IMR-90 (cell line): ENCODE results near the gene TMEM135. TPM values are rescaled to one million over a fixed set of nuclear protein-coding genes. Genes with fewer than 3 reads are reported as not detected.

Source experiments
- ATAC-seq: fragments of 200-7000 bp; cut with Tn5 transposase; 2 replicates; pipeline ENCODE4 v1.9.1; 2020; ENCODE audit warnings: low read depth, mild to moderate bottlenecking, moderate library complexity
- BruUV-seq: library from RNA; stranded (reverse); fragments of 400-500 nt; replicated peaks from 2 replicates; lab custom pipeline; 2021; lab: Mats Ljungman, UMichigan
- CTCF ChIA-PET: fragments of 300-600 bp; formaldehyde crosslinking; extraction: SDS; loops from one replicate; lab custom pipeline; 2021; ENCODE audit warnings: antibody characterized with exemption; lab: Yijun Ruan, JAX
- POLR2A ChIA-PET: fragments of 300-600 bp; sonication (Branson Sonifier 250); formaldehyde crosslinking; loops from one replicate; lab custom pipeline; 2022; ENCODE audit warnings: antibody characterized with exemption; ENCODE audit not compliant: unreplicated experiment; lab: Charles Lee
- DNase-seq: peaks from one replicate; pipeline ENCODE4 v3.0.0; 2013
- H2AFZ ChIP-seq: replicated peaks from 2 replicates; pipeline ENCODE3; 2013; ENCODE audit warnings: low read length, mild to moderate bottlenecking; ENCODE audit not compliant: poor library complexity
- H2AK5ac ChIP-seq: 2 replicates; pipeline ENCODE4 v1.6.1; 2013; ENCODE audit warnings: low read depth, low read length, inconsistent platforms
- H2AK9ac ChIP-seq: replicated peaks from 2 replicates; pipeline ENCODE3; 2013; ENCODE audit warnings: mild to moderate bottlenecking, low read depth, low read length, moderate library complexity; ENCODE audit not compliant: poor library complexity
- H2BK120ac ChIP-seq: 2 replicates; pipeline ENCODE4 v1.6.1; 2013; ENCODE audit warnings: low read depth, low read length, inconsistent platforms
- H2BK15ac ChIP-seq: 3 replicates; pipeline ENCODE4 v1.6.1; 2013; ENCODE audit warnings: low read depth, low read length, inconsistent platforms
- H2BK20ac ChIP-seq: 2 replicates; pipeline ENCODE4 v1.6.1; 2013; ENCODE audit warnings: low read depth, mild to moderate bottlenecking, inconsistent platforms, low read length, moderate library complexity
- H2BK5ac ChIP-seq: 2 replicates; pipeline ENCODE4 v1.6.1; 2013; ENCODE audit warnings: mild to moderate bottlenecking, low read depth, low read length, inconsistent platforms; ENCODE audit not compliant: poor library complexity, severe bottlenecking
- H3K14ac ChIP-seq: replicated peaks from 2 replicates; pipeline ENCODE4 v1.6.1; 2013; ENCODE audit warnings: low read depth, low read length, inconsistent platforms
- H3K18ac ChIP-seq: 2 replicates; pipeline ENCODE4 v1.6.1; 2013; ENCODE audit warnings: low read depth, low read length, control low read depth
- H3K23ac ChIP-seq: 2 replicates; pipeline ENCODE4 v1.6.1; 2013; ENCODE audit warnings: low read depth, low read length, inconsistent platforms
- H3K27ac ChIP-seq: 2 replicates; pipeline ENCODE4 v1.5.1; 2013; ENCODE audit warnings: mild to moderate bottlenecking, control low read depth, low read length; ENCODE audit not compliant: insufficient read depth
- H3K27me3 ChIP-seq: 2 replicates; pipeline ENCODE4 v1.6.1; 2013; ENCODE audit warnings: low read length; ENCODE audit not compliant: control insufficient read depth, insufficient read depth
- H3K36me3 ChIP-seq: 2 replicates; pipeline ENCODE4 v1.6.1; 2013; ENCODE audit warnings: low read length, mixed read lengths; ENCODE audit not compliant: control insufficient read depth, insufficient read depth
- H3K4ac ChIP-seq: 2 replicates; pipeline ENCODE4 v1.6.1; 2013; ENCODE audit warnings: low read depth, low read length, inconsistent platforms
- H3K4me1 ChIP-seq: 2 replicates; pipeline ENCODE4 v1.6.1; 2013; ENCODE audit warnings: low read length, mixed read lengths; ENCODE audit not compliant: control insufficient read depth, insufficient read depth
- H3K4me2 ChIP-seq: 2 replicates; pipeline ENCODE4 v1.6.1; 2013; ENCODE audit warnings: low read depth, mild to moderate bottlenecking, control low read depth, low read length, moderate library complexity
- H3K4me3 ChIP-seq: 2 replicates; pipeline ENCODE4 v1.5.1; 2013; ENCODE audit warnings: low read depth, mild to moderate bottlenecking, control low read depth, low read length, moderate library complexity; ENCODE audit not compliant: insufficient read depth
- H3K56ac ChIP-seq: 2 replicates; pipeline ENCODE4 v1.6.1; 2013; ENCODE audit warnings: low read length, inconsistent platforms; ENCODE audit not compliant: insufficient read depth; ENCODE audit errors: extremely low read depth
- H3K79me1 ChIP-seq, 2 experiments: 2 replicates each; pipeline ENCODE4 v1.6.1; 2013; ENCODE audit warnings: low read length in 2 of 2, inconsistent platforms in 1 of 2, low read depth in 1 of 2
- H3K9ac ChIP-seq: 2 replicates; pipeline ENCODE4 v1.6.1; 2013; ENCODE audit warnings: low read depth, low read length, control low read depth
- H3K9me1 ChIP-seq: 2 replicates; pipeline ENCODE4 v1.6.1; 2013; ENCODE audit warnings: low read length, inconsistent platforms; ENCODE audit not compliant: insufficient read depth
- H3K9me3 ChIP-seq: 2 replicates; pipeline ENCODE4 v1.6.1; 2013; ENCODE audit warnings: low read length; ENCODE audit not compliant: control insufficient read depth, insufficient read depth
- H4K20me1 ChIP-seq: 2 replicates; pipeline ENCODE4 v1.6.1; 2013; ENCODE audit warnings: low read length, inconsistent platforms; ENCODE audit not compliant: insufficient read depth
- H4K5ac ChIP-seq: 2 replicates; pipeline ENCODE4 v1.6.1; 2013; ENCODE audit warnings: mild to moderate bottlenecking, low read depth, low read length, control low read depth
- H4K8ac ChIP-seq, 2 experiments: 2 replicates each; pipeline ENCODE4 v1.6.1; 2013; ENCODE audit warnings: low read depth in 2 of 2, low read length in 2 of 2, control low read depth in 1 of 2, inconsistent platforms in 1 of 2
- H4K91ac ChIP-seq: 2 replicates; pipeline ENCODE4 v1.6.1; 2013; ENCODE audit warnings: low read depth, low read length, inconsistent platforms; ENCODE audit not compliant: insufficient read depth
- BHLHE40 ChIP-seq: fragments of 150-350 bp; IDR thresholded peaks from 2 replicates; pipeline ENCODE4 v1.6.1; 2016; ENCODE audit warnings: mild to moderate bottlenecking, low read depth, low read length
- CEBPB ChIP-seq: IDR thresholded peaks from 2 replicates; pipeline ENCODE4 v1.6.1; 2012; ENCODE audit warnings: low read depth, low read length, improper control_type of control experiment
- CHD1 ChIP-seq: IDR thresholded peaks from 2 replicates; pipeline ENCODE4 v1.6.1; 2012; ENCODE audit warnings: low read depth, low read length, improper control_type of control experiment
- CTCF ChIP-seq: conservative IDR thresholded peaks from 2 replicates; pipeline ENCODE4 v1.5.1; 2012; ENCODE audit warnings: mild to moderate bottlenecking, low read depth, low read length, improper control_type of control experiment
- ELK1 ChIP-seq: fragments of 150-350 bp; IDR thresholded peaks from 2 replicates; pipeline ENCODE4 v1.6.1; 2016; ENCODE audit warnings: low read depth, mild to moderate bottlenecking, low read length, moderate library complexity, borderline replicate concordance
- FOS ChIP-seq: fragments of 150-350 bp; IDR thresholded peaks from 2 replicates; pipeline ENCODE4 v1.6.1; 2016; ENCODE audit warnings: low read depth, low read length
- MAFK ChIP-seq: IDR thresholded peaks from 2 replicates; pipeline ENCODE4 v1.6.1; 2012; ENCODE audit warnings: low read depth, low read length, improper control_type of control experiment
- MAZ ChIP-seq: IDR thresholded peaks from 2 replicates; pipeline ENCODE4 v1.6.1; 2012; ENCODE audit warnings: low read depth, mild to moderate bottlenecking, low read length, improper control_type of control experiment, moderate library complexity, borderline replicate concordance
- MXI1 ChIP-seq: IDR thresholded peaks from 2 replicates; pipeline ENCODE4 v1.6.1; 2012; ENCODE audit warnings: low read depth, mild to moderate bottlenecking, low read length, moderate library complexity, borderline replicate concordance
- NFE2L2 ChIP-seq: fragments of 150-350 bp; IDR thresholded peaks from 2 replicates; pipeline ENCODE4 v1.6.1; 2016; ENCODE audit warnings: low read depth, mild to moderate bottlenecking, low read length
- POLR2A ChIP-seq: IDR thresholded peaks from 2 replicates; pipeline ENCODE4 v1.6.1; 2012; ENCODE audit warnings: mild to moderate bottlenecking, low read depth, low read length
- RAD21 ChIP-seq: IDR thresholded peaks from 2 replicates; pipeline ENCODE4 v1.6.1; 2012; ENCODE audit warnings: low read length, improper control_type of control experiment
- RCOR1 ChIP-seq: IDR thresholded peaks from 2 replicates; pipeline ENCODE4 v1.6.1; 2012; ENCODE audit warnings: mild to moderate bottlenecking, low read length, improper control_type of control experiment; ENCODE audit not compliant: insufficient replicate concordance
- RFX5 ChIP-seq: IDR thresholded peaks from 2 replicates; pipeline ENCODE4 v1.8.0; 2012; ENCODE audit warnings: low read depth, mild to moderate bottlenecking, low read length, moderate library complexity
- SMC3 ChIP-seq: fragments of 150-350 bp; IDR thresholded peaks from 2 replicates; pipeline ENCODE4 v1.6.1; 2016; ENCODE audit warnings: low read depth, mild to moderate bottlenecking, antibody characterized with exemption, low read length, moderate library complexity
- USF2 ChIP-seq: fragments of 150-350 bp; IDR thresholded peaks from 2 replicates; pipeline ENCODE4 v1.6.1; 2017; ENCODE audit warnings: mild to moderate bottlenecking, antibody characterized with exemption, low read length, low read depth
- WGBS, 2 experiments: methylation state at CpG; one replicate each; pipeline versions ENCODE4 v1.1.5 to v1.1.7; 2013; ENCODE audit warnings: missing lambda C conversion rate in 2 of 2; ENCODE audit not compliant: insufficient read length in 1 of 2; ENCODE audit errors: extremely low coverage in 2 of 2; 5-methylcytosine and 5-hydroxymethylcytosine counted together
- dilution Hi-C: fragments of 300-500 bp; cut with HindIII; formaldehyde crosslinking; loops from one replicate; pipeline ENCODE4 v1.14.3; 2018; ENCODE audit warnings: low sequenced_read_pairs; ENCODE audit not compliant: unreplicated experiment
- in situ Hi-C: fragments of 300-500 bp; cut with MboI; formaldehyde crosslinking; loops from 3 replicates; pipeline ENCODE4 v1.14.3; 2019; ENCODE audit warnings: low sequenced_read_pairs, inconsistent platforms, mixed read lengths
- intact Hi-C: fragments of 100-400 bp; cut with micrococcal nuclease; formaldehyde crosslinking; loops from 2 replicates; pipeline ENCODE4 v1.10.0; 2022
- polyA plus RNA-seq, 3 experiments: library from polyadenylated mRNA; depleted of rRNA; stranded (reverse); fragments of >200 nt; gene quantifications; 2 replicates each; pipeline ENCODE4 v1.2.3, GENCODE V29; 2012; ENCODE audit warnings: low replicate concordance in 1 of 3
- total RNA-seq: library from RNA; depleted of rRNA; stranded (reverse); fragments of >200 nt; gene quantifications from 2 replicates; pipeline ENCODE4 v1.2.3, GENCODE V29; 2012

TMEM135 gene
- total and polyA plus RNA-seq, 2 of the 4 experiments (the other 2 are of a cell fraction): 3.9 to 5.9 TPM

- H3K18ac ChIP-seq: no peak overlapping the region
- no peak overlapping the region for H4K5ac ChIP-seq
- H4K8ac ChIP-seq: no peak overlapping the region
- H2AK5ac ChIP-seq: no peak overlapping the region
- in situ Hi-C loops: no loop called here
- H4K91ac ChIP-seq: no peak overlapping the region
- no peak overlapping the region for H2BK20ac ChIP-seq
- H3K36me3 ChIP-seq: no peaks in the 10 kb centered on the region
- no peak for DNase-seq
- H3K9me3 ChIP-seq: no peaks in the 10 kb centered on the region
- no peak overlapping the region for H3K4me2 ChIP-seq
- H3K27ac ChIP-seq: no peak overlapping the region
- no peak overlapping the region for H2BK120ac ChIP-seq
- no peak for TF ChIP-seq CEBPB
- TF ChIP-seq RAD21: no peak
- no peak for TF ChIP-seq FOS
- TF ChIP-seq RCOR1: no peak
- no peak for TF ChIP-seq MAFK
- TF ChIP-seq NFE2L2: no peak
- no peak for TF ChIP-seq MAZ
- TF ChIP-seq CTCF: no peak
- no peak for TF ChIP-seq BHLHE40
- TF ChIP-seq SMC3: no peak
- TF ChIP-seq RFX5: no peak
- TF ChIP-seq CHD1: no peak
- no peak for TF ChIP-seq USF2
- TF ChIP-seq ELK1: no peak
- TF ChIP-seq MXI1: no peak
- TF ChIP-seq POLR2A: no peak
- ATAC-seq: no peak
- H3K4me3 ChIP-seq: no peak overlapping the region
- H2AFZ ChIP-seq: no peak overlapping the region
- CTCF ChIA-PET: no interaction called here
- H3K9me1 ChIP-seq: no peaks in the 10 kb centered on the region
- dilution Hi-C loops: no loop called here
- H4K20me1 ChIP-seq: no peaks in the 10 kb centered on the region
- H3K4ac ChIP-seq: no peak overlapping the region
- no TSS peak for BruUV-seq
- no peak overlapping the region for H2BK5ac ChIP-seq
- H3K23ac ChIP-seq: no peak overlapping the region
- no peaks in the 10 kb centered on the region for H3K27me3 ChIP-seq
- peaks cover 0 to under 1% of the 10 kb centered on the region in 2 experiments; a peak in 1 of 4 replicates for H3K79me1 ChIP-seq
- WGBS, 2 experiments: no CpG with 5 or more reads among the region's 2 CpGs
- intact Hi-C loops: no loop called here
- POLR2A ChIA-PET: no interaction called here
- no peak overlapping the region for H3K56ac ChIP-seq
- no peak overlapping the region for H3K9ac ChIP-seq
- H2BK15ac ChIP-seq: no peak overlapping the region
- H3K4me1 ChIP-seq: no peaks in the 10 kb centered on the region
- H2AK9ac ChIP-seq: no peak overlapping the region
- no peak overlapping the region for H3K14ac ChIP-seq
Observed at GRCh38 chr11:87156970-87157369, 119.2 kb downstream of the TMEM135 start.
